C4-2B (cell line): ENCODE measurements around the gene SULT1A2.

Source experiments
- H3K27ac ChIP-seq: fragments of 450-650 bp; 2 replicates; pipeline ENCODE4 v1.5.1; 2017
- CTCF ChIP-seq: fragments of 450-650 bp; conservative IDR thresholded peaks from 2 replicates; pipeline ENCODE4 v1.5.1; 2017; ENCODE audit warnings: mild to moderate bottlenecking
- ZFX ChIP-seq: fragments of 450-650 bp; IDR thresholded peaks from 2 replicates; pipeline ENCODE4 v1.6.1; 2017

Gene SULT1A2

DNA sequence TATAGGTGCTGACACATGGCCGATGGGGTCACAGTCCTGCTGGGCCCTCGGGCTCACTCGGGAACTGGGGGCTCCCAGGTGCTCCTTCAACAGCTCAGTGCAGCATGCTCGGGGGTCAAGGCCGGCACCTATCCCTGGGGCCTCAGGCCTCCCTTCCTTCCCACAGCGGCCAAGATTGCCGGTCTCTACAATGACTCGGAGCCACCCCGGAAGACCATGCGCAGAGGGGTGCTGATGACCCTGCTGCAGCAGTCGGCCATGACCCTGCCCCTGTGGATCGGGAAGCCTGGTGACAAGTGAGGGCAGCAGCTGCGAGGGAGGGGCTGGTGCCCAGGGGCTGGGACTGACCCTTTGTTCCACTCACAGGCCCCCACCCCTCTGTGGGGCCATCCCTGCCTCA is 6.9 kb downstream of the SULT1A2 start:
- TF ChIP-seq ZFX, result no peak
- TF ChIP-seq CTCF, result no peak
- H3K27ac ChIP-seq, result no peak overlapping the region

DNA sequence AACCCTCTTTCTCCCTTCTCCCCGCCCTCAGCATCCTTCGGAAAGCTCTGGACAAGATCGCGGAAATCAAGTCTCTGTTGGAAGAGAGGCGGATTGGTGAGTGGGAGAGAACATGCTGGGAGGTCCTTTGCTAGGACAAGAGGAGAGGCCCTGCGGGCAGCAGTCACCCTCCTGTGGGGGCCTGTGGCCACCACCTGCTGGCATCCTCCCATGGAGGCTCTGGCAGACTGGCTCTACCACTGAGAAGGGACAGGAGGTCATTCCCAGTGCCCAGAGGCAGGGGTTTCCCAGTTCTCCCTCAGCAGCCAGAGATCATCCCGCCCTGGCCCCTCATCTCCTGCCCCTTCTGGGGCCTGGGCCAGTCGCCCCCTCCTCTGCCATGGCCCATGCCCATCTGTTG is 7.8 kb downstream of the SULT1A2 start:
- no peak overlapping the region for H3K27ac ChIP-seq
- TF ChIP-seq CTCF, result no peak
- no peak for TF ChIP-seq ZFX

GRCh38 chr16:28587386-28587785 is 9.5 kb downstream of the SULT1A2 start:
- TF ChIP-seq CTCF (no peak), ZFX (no peak)
- H3K27ac ChIP-seq, result no peak overlapping the region

DNA sequence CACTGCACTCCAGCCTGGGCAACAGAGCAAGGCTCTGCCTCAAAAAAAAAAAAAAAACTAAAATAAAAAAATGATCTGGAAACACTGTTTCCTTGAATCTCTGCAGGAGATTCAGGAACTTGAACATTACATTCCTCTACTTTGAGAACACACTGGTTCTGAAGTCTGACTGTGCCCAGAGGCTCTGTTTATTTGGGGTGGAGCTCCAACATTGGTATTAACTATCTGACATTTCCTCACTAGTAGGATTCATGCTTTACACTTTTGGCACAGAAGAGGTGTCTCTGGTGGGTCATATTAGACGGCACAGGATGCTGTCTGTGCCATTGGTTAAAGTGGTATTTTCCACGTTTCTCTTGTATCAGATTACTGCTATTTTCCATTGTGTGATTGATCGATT is 10.4 kb downstream of the SULT1A2 start:
- no peak overlapping the region for H3K27ac ChIP-seq

GRCh38 chr16:28585674-28586073 is 11.2 kb downstream of the SULT1A2 start:
- no peak overlapping the region for H3K27ac ChIP-seq
- TF ChIP-seq ZFX (no peak), CTCF (no peak)

More for the DNA sequence above, 10.4 kb downstream of the SULT1A2 start:
- no peak for TF ChIP-seq CTCF
- TF ChIP-seq ZFX, result no peak

- H3K27ac ChIP-seq, result no peak overlapping the region
- TF ChIP-seq CTCF, result no peak
- no peak for TF ChIP-seq ZFX
These were observed 16.0 kb downstream of the SULT1A2 start for GRCh38 chr16:28580726-28581315.

DNA sequence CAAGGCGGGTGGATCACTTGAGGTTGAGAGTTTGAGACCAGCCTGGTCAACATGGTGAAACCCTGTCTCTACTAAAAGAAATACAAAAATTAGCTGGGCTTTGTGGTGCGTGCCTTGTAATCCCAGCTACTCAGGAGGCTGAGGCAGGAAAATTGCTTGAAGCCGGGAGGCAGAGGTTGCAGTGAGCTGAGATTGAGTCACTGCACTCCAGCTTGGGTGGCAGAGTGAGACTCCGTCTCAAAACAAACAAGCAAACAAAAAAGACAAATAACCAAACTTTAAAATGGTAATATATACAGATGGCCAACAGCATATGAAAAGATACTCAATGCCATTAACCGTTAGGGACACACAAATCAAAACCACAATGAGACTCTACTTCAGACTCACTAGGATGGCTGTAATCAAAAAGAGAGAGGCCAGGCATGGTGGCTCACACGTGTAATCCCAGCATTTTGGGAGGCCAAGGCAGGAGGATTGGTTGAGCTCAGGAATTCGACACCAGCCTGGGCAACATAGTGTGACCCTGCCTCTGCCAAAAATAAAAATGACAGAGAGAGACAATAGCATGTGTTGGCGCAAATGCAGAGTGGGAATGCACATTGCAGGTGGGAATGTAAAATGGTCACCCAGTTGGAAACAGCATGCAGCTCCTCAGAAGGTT is 21.3 kb downstream of the SULT1A2 start:
- H3K27ac ChIP-seq, result no peak overlapping the region
- no peak for TF ChIP-seq ZFX

GRCh38 chr16:28574925-28575324 is 21.9 kb downstream of the SULT1A2 start:
- TF ChIP-seq CTCF (no peak), ZFX (no peak)
- no peak overlapping the region for H3K27ac ChIP-seq
